D721Med (cell line): Measurements from ENCODE around the gene MKI67.
"Not testable (repeated sequence)": the region's sequence is repeated elsewhere in the genome, so short reads cannot be mapped to it uniquely, and the experiment has no call there.

Source experiments
- DNase-seq: peaks from one replicate; pipeline ENCODE4 v3.0.0; 2011; ENCODE audit warnings: low spot score; ENCODE audit not compliant: insufficient read length
- FAIRE-seq: peaks from 2 replicates; lab custom pipeline; 2011; peaks lifted over from hg19 to GRCh38; lab: Jason Lieb, UNC
- CTCF ChIP-seq: IDR thresholded peaks from 2 replicates; pipeline ENCODE4 v1.5.1; 2012; ENCODE audit warnings: mild to moderate bottlenecking, control low read depth; ENCODE audit not compliant: insufficient read depth; ENCODE audit errors: missing control alignments

Gene MKI67

GRCh38 chr10:128097783-128098182 is 28.4 kb downstream of the MKI67 start:
- FAIRE-seq (no peak), DNase-seq (no peak)
- TF ChIP-seq CTCF = no peak

GRCh38 chr10:128096486-128097199 is 29.6 kb downstream of the MKI67 start:
- no peak for DNase-seq
- TF ChIP-seq CTCF = no peak
- FAIRE-seq = no peak

GRCh38 chr10:128095753-128096469 is 30.3 kb downstream of the MKI67 start:
- no peak for DNase-seq
- no peak for TF ChIP-seq CTCF
- no peak for FAIRE-seq

GRCh38 chr10:128095027-128095752 is 31.0 kb downstream of the MKI67 start:
- DNase-seq (no peak), FAIRE-seq (no peak)
- no peak for TF ChIP-seq CTCF

GRCh38 chr10:128094596-128094995 is 31.6 kb downstream of the MKI67 start:
- FAIRE-seq, DNase-seq: not testable (repeated sequence)

- FAIRE-seq (no peak), DNase-seq (no peak)
- TF ChIP-seq CTCF = no peak
These were observed 33.8 kb downstream of the MKI67 start for GRCh38 chr10:128092454-128092853.

GRCh38 chr10:128091636-128092210 is 34.5 kb downstream of the MKI67 start:
- DNase-seq = no peak
- no peak for TF ChIP-seq CTCF

More at GRCh38 chr10:128091636-128092210, 34.5 kb downstream of the MKI67 start:
- no peak for FAIRE-seq
